Amygdala (tissue), 56 donors: ENCODE results near the gene PCNX3.

Source experiments
- DNase-seq, 56 donors: peaks; one replicate each; lab custom pipeline; 2025; lab: John Stamatoyannopoulos, UW

PCNX3 gene

DNA sequence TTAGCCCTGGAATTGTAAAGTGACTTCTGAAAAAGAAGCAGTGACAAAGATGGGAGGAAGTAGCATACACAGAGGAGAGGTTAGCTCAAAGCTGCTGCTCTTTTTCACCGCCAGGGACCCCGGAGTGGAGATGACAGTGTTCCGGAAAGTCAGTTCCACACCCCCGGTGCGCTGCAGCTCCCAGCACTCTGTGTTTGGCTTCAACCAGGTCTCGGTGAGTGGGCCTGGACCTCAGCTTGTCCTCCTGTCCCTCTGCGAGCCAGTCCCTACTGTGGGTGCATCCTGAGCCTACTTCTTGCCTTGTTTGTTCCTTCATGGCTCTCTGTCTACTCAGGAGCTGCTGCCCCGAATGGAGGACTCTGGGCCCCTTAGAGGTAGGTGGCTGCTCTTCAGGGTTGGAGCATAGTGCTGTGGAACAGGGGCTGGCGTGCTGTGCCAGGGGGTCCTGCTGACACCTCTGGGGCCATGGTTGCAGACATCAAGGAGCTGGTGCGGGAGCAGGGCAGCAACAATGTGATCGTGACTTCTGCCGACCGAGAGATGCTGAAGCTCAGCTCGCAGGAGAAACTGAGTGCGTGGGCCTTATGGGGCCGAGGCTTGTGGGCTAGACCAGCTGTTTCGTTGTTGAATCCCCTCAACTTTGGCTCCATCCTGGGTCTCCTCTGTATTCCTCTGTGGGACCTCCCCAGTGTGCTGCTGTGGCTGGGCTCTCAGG lies 1.7 kb downstream of the PCNX3 start:
- no peak for DNase-seq

DNA sequence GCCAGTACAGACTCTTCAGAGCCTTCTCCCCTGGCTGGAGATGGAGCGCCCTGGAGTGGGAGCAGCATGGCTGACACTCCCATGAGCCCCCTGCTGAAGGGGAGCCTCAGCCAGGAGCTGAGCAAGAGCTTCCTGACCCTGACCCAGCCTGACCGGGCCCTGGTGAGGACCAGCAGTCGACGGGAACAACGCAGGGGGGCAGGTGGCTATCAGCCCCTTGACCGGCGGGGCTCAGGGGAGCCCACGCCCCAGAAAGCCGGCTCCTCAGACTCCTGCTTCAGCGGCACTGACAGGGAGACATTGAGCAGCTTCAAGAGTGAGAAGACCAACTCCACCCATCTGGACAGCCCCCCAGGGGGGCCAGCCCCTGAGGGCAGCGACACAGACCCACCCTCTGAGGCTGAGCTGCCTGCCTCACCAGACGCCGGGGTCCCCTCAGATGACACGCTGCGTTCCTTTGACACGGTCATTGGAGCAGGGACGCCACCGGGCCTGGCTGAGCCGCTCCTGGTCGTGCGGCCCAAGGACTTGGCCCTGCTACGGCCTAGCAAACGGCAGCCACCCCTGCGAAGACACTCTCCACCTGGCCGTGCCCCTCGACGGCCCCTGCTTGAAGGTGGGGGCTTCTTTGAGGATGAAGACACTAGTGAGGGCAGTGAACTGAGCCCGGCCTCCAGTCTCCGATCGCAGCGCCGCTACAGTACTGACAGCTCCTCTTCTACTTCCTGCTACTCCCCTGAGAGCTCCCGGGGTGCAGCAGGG lies 2.6 kb downstream of the PCNX3 start:
- no peak for DNase-seq

DNA sequence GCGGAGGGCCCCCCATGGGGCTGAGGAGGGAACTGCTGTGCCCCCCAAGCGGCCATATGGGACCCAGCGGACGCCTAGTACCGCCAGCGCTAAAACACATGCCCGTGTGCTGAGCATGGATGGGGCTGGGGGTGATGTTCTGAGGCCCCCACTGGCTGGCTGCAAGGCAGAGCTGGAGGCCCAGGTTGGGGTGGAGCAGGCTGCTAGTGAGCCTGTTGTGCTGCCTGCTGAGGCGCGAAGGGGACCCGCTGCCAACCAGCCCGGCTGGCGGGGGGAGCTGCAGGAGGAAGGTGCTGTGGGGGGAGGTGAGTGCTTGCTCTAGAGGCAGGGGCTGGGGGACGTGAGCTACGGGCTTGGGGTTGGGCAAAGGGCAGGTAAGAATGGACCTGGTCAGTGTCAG lies 3.2 kb downstream of the PCNX3 start:
- no peak for DNase-seq

DNA sequence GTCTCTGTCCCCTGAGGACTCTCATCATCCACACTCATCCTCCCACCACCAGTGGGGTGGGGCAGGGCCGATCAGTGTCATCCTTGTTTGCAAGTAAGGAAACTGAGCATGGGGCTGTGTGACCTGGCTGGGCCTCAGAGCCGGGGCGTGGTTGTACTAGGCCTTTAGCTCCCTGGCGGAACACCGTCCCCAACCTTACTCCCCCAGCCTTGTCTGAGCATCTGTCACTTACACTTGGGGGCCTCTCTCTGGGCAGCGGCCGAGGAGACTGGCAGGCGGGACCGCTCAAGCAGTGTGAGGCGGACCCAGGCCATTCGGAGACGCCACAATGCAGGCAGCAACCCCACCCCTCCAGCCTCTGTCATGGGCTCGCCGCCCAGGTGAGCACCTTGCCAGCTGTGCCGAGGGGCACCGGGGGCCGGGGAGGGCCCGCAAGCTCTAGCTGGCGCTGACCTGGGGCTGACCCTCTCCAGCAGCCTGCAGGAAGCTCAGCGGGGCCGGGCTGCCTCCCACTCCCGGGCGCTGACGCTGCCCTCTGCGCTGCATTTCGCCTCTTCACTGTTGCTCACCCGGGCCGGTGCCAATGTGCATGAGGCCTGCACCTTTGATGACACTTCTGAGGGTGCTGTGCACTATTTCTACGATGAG lies 3.8 kb downstream of the PCNX3 start:
- DNase-seq = no peak

DNA sequence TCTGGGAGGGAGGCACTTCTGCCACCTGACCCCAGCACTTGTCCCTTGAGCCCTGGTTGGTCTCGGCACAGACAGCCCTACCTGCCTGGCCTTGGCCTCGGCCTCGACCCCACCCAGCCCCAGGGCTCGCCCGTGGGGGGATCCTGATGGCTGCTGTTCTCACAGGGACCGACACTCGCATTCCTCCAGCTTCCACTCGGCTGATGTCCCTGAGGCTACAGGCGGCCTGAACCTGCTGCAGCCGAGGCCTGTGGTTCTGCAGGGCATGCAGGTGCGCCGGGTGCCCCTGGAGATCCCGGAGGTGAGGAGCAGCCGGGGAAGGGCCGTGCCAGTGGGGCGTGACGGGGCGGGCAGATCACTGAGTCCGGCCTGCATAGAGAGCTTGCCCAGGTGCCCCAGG lies 5.1 kb downstream of the PCNX3 start:
- DNase-seq = no peak

DNA sequence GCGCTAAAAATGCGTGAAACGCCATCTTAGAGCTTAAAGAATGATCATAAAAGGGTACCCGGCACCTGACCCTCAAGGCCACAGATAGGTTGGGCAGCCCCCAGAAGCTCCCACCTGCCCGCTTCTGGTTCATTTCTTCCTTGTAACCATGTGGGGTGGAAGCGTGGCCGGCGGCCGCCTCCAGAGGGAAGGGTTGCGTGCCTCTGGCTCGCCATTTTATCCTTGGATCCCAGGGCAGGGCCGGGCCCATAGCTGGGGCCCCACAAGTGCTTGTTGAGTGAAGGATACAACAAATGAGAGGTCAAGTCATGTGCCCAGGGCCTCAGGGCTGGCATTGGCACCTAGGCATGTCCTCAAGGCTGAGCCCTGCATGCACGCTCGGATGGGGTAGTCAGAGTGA lies 5.9 kb downstream of the PCNX3 start:
- DNase-seq = no peak

DNA sequence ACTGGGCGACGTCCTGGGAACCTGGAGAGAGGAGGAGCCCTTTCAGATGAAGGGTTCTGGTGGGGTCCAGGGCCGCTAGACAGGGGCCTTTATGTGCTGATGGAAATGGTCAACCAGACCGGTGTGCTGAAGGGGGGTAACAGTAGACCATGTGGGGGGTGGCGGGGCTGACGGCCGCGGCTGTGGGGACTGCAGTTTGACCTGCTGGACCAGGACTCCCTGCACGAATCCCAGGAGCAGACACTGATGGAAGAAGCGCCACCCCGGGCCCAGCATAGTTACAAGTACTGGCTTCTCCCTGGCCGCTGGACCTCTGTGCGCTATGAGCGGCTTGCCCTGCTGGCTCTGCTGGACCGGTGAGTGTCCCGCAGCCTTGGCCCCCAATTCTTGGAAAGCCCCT lies 6.4 kb downstream of the PCNX3 start:
- DNase-seq = no peak

DNA sequence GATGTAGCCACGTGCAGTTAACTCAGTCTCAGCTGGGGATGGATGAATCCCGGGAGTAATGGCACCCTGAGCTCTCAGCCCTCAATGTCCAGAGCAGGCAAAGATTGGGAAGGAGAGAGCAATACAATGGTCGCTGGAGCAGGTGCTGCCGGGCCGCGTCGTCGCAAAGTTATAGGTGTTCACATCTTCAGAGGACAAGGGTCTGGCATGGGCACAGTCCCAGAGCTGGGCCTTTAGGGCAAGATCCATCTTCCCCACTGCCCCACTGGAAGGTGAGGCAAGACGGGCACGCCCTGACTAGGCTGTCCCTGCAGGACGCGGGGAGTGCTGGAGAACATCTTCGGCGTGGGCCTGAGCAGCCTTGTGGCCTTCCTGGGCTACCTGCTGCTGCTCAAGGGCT lies 7.6 kb downstream of the PCNX3 start:
- no peak for DNase-seq

DNA sequence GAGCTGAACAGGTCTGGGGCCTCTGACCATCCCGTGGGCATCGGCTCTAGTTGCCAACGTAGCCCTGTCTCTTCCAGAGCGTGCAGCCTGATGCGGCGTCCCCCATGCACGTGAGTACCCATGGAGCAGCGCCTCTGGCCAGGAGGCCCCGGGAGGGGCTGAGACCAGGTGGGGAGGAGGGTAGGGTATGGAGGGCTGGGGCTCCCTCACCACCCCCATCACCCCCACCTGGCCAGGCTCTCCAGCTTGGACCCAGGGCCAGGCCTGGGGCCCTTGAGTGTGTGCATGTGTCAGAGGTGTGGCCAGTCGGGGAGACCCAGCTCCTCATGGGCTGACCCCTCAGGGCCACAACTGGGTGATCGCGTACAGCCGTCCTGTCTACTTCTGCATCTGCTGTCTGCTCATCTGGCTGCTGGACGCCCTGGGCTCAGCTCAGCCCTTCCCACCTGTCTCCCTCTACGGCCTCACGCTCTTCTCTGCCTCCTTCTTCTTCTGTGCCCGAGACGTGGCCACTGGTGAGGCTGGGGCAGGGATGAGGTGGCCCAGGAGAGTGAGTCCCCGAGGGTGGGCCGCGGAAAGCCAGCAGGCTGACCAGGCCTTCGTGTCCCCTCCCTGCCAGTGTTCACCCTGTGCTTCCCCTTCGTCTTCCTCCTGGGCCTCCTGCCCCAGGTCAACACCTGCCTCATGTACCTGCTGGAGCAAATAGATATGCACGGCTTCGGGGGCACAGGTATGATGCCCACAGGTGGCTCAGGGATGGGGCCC lies 8.5 kb downstream of the PCNX3 start:
- no peak for DNase-seq

DNA sequence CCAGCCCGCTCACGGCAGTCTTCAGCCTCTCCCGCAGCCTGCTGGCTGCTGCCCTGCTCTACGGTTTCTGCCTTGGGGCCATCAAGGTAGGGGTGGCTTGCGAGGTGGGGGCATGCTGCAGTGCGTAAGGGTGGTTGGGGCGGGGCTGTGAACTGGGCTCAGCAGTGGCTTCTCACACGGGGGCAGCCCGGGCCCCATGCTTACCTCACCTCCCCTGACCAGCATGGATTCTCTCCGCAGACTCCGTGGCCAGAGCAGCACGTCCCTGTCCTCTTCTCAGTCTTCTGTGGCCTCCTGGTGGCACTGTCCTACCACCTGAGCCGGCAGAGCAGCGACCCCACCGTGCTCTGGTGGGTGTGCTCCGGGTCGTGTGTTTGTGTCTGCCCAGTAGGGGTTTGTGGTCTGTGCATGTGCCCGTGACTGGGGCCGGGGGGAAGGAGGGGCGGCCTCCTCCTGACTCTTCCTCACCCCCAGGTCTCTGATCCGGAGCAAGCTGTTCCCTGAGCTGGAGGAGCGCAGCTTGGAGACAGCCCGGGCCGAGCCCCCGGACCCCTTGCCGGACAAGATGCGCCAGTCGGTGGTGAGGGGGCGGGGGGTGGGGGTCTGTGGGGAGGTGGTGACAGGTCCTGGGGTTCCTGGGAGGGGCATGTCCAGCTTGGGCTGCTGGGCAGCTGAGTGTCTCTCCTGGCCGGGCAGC lies 9.5 kb downstream of the PCNX3 start:
- no peak for DNase-seq

DNA sequence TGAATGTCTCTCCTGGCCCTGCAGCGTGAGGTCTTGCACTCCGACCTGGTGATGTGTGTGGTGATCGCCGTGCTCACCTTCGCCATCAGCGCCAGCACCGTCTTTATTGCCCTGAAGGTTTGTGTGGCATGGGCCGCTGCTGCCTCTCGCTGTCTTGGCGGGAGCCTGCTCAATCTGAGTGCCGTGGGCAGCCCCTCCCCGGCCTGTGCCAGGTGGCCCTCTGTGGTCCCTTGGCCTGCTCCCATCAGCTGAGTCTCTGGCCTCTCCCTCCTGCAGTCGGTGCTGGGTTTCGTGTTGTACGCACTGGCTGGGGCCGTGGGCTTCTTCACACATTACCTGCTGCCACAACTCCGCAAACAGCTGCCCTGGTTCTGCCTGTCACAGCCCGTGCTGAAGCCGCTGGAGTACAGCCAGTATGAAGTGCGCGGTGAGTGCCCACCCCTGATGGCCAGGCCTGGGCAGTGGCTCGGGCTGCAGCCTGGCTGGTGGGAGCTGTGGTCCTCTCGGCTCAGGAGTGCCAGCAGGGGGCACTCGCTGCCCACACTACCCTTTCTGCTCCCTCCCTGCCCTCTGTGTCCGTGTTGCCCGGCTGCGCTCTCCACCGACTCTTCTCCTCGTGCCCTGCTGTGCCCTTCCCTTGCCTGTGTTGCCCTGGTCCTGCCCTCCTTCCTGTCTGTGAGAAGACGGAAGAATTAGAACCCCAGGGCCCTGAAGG lies 10.2 kb downstream of the PCNX3 start:
- DNase-seq = peak in 45 of 56 donors; percentile 12 to 81 (median 53)

DNA sequence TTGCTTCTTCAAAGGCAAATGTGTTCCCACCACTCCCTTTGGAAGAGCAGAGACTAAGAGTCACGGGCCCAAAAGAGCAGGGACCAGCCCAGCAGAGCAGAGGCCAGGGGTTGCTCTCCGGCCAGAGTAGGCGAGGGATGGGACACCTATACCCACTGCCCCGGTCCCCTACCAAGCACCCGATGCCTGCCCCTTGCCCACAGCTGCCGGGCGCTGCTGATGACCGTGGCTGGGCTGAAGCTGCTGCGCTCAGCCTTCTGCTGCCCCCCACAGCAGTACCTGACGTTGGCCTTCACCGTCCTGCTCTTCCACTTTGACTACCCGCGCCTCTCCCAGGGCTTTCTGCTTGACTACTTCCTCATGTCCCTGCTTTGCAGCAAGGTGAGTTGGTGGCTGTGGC lies 11.6 kb downstream of the PCNX3 start:
- DNase-seq = no peak

DNA sequence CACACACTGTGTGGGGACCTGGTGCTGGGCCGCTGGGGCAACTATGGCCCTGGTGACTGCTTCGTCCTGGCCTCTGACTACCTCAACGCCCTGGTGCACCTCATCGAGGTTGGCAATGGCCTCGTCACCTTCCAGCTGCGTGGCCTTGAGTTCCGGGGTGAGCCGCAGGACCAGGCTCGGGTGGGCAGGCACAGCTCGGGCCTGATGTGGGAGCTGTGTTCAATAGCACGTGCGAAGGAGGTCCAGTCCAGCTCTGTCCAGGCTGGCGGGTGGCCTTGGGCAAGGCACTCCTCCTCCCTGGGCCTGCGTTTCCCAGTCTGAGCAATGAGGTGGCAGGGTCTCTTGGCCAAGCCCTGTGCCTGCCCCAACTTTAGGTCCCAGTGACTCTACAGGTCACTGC lies 14.0 kb downstream of the PCNX3 start:
- no peak for DNase-seq

DNA sequence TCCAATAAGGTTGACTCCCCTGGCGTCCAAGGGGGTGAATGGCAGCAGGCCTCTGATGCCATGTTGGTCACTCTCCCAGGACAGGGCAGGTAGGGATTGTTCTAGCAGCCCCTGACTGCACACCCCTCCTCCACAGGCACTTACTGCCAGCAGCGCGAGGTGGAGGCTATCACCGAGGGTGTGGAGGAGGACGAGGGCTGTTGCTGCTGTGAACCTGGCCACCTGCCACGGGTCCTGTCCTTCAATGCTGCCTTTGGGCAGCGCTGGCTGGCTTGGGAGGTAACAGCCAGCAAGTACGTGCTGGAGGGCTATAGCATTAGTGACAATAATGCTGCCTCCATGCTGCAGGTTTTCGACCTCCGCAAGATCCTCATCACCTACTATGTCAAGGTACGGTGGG lies 14.6 kb downstream of the PCNX3 start:
- DNase-seq = no peak

DNA sequence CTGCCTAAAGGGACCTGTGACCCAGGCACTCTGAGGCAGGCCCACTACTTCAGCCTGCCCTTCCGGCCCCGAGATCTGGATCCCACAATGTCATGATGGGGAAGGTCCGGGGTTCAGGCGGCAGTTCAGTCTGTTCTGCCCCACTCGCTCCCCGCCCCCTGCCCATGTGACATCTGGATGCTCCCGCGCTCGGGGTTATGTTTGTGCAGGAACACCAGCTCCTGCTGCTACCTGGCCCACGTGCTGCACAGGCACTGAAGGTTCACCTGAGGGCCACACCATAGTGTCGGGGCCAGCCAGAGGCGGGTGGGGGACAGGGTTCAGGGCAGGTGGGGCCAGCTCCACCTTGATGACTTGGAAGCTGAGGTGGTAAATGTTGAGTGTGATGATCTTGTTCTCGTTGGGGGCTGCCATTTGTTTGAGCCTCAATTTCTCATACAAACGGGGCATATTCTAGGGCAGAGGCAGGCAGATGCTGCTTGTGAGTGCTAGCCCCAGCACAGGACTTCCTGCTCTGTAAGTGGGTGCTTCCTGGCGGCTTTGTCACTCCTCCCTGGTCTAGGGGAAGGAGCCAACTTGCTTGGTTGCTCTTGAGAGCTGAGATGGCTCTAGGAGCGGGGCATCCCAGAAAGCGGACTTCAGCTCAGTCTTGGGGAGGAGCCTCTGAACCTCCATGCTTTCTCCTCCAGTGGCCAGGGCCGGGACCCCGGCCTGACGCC lies 18.0 kb downstream of the PCNX3 start:
- DNase-seq = no peak

DNA sequence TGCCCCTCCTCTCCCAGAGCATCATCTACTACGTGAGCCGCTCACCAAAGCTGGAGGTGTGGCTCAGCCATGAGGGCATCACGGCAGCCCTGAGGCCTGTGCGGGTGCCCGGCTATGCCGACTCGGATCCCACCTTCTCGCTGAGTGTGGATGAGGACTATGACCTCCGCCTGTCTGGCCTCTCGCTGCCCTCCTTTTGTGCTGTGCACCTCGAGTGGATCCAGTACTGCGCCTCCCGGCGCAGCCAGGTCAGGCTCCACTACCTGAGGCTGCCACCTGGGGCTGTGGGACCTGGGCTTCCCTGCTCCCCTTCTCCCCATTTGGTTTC lies 18.5 kb downstream of the PCNX3 start:
- no peak for DNase-seq

DNA sequence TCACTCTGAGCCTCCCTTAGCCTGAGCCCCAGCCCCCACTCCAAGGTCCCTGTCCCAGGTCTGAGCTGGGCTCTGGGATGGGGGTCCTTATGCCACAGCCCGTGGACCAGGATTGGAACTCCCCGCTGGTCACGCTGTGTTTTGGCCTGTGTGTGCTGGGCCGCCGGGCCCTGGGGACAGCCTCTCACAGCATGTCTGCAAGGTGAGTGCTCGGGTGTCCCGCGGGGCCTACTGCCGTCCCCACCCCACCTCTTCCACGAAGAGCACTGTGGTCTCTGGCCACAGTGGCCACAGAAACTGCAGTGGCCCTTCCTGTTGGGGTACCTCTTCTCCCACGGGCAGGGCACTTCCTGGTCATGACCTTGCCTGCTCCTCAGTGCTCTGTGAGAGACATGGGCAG lies 18.9 kb downstream of the PCNX3 start:
- no peak for DNase-seq

DNA sequence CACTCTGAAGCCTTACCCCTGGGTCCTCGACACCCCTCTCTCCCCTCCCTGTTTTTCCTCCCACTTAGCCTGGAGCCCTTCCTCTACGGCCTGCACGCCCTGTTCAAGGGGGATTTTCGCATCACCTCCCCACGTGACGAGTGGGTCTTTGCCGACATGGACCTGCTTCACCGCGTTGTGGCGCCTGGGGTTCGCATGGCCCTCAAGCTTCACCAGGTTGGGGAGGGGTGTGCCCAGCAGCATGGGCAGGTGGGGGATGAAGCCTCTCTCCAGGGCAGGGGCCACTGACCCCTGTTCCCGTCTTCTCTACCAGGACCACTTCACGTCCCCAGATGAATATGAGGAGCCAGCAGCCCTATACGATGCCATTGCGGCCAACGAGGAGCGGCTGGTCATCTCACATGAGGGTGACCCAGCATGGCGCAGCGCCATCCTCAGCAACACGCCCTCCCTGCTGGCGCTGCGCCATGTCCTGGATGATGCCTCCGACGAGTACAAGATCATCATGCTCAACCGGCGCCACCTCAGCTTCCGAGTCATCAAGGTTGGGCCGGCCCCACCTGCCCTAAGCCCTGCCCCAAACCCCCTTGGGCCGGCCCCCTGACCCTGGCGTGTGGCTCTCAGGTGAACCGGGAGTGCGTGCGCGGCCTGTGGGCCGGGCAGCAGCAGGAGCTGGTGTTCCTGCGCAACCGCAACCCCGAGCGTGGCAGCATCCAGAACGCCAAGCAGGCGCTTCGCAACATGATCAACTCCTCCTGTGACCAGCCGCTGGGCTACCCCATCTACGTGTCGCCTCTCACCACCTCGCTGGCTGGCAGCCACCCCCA lies 19.5 kb downstream of the PCNX3 start:
- DNase-seq = no peak
